ENCODE measurements around the gene MPV17. TPM values are rescaled to one million over a fixed set of nuclear protein-coding genes. Genes with fewer than 3 reads are reported as not detected.

Gene MPV17
- 130 and 157 TPM in 2 replicates for polyA plus RNA-seq (2011; rRNA removed)
- polyA plus RNA-seq (2012; cell fraction: cytosol; rRNA removed) = 133 and 139 TPM in 2 replicates
- polyA plus RNA-seq (2012; cell fraction: nucleus; rRNA removed) = 126 and 187 TPM in 2 replicates
- 61.4 to 70.5 TPM (median 67.7 TPM) in 3 replicates for polyA plus RNA-seq (2017; fragmentation: RNase III; extraction: RNeasy Plus Mini Kit Qiagen cat#74134 plus additional on column Dnase treatment)
- 164 and 218 TPM in 2 replicates for polyA minus RNA-seq (2011; rRNA and poly(A)+ RNA removed)

- CTCF ChIA-PET = interaction anchor here (0.7 to 12.8 kb wide), 16 partner anchors 8 to 251 kb away, joined by 3 to 171 read pairs (median 6); partner anchors contain the start of genes EIF2B4, SNX17 and ZNF513
- 3% methylated on average over 39 of the region's 39 CpGs for WGBS (ENCODE audit: missing lambda C conversion rate)
- POLR2A ChIA-PET = interaction anchor here (0.8 to 1.2 kb wide), 6 partner anchors 9 to 46 kb away, joined by 3 to 11 read pairs (median 4); partner anchors contain the start of gene GTF3C2
- H3K27ac ChIP-seq = peak within 1 kb of the TSS; percentile 93 to 99
- TF ChIP-seq REST (IDR thresholded peaks at IDR 0.05) (peak; percentile 53; the same call in 1 of the 2 replicates), MAX (IDR thresholded peaks at IDR 0.05) (peak; percentile 96), GATA3 (IDR thresholded peaks at IDR 0.05; ENCODE audit: borderline replicate concordance) (0 out of 2 replicates have a peak, but pooled peaks have one; percentile 37), CBX2 (IDR thresholded peaks at IDR 0.05; ENCODE audit: borderline replicate concordance, low read depth) (no peak), RARB (CRISPR knock-in tag; IDR thresholded peaks at IDR 0.05) (peak; percentile 33; the same call in 1 of the 2 replicates), HMGXB4 (CRISPR knock-in tag; IDR thresholded peaks at IDR 0.05; ENCODE audit: borderline replicate concordance) (peak; percentile 17; the same call in 1 of the 2 replicates), CEBPB (IDR thresholded peaks at IDR 0.05) (peak in 1 of 2 experiments; percentile 54; a peak in 1 of 4 replicates), USF2 (IDR thresholded peaks at IDR 0.05) (peak; percentile 96), ZNF302 (CRISPR knock-in tag; IDR thresholded peaks at IDR 0.05) (no peak), BCL3 (IDR thresholded peaks at IDR 0.05) (peak; percentile 95), RNF2 (IDR thresholded peaks at IDR 0.05; ENCODE audit: borderline replicate concordance, low read depth) (no peak), JUN (IDR thresholded peaks at IDR 0.05) (peak; percentile 82 to 92), POLR2A (IDR thresholded peaks at IDR 0.05; ENCODE audit: low read length) (peak; percentile 95), EP300 (IDR thresholded peaks at IDR 0.05) (no peak), HOXA7 (CRISPR knock-in tag; IDR thresholded peaks at IDR 0.05) (peak; percentile 75; the same call in 1 of the 2 replicates), TP53 (CRISPR knock-in tag; IDR thresholded peaks at IDR 0.05) (peak; percentile 63; the same call in 1 of the 2 replicates), RCOR1 (IDR thresholded peaks at IDR 0.05; ENCODE audit: low read depth, low read length) (no peak), POLR2AphosphoS2 (conservative IDR thresholded peaks at IDR 0.05; ENCODE audit: low read length) (peak; percentile 81), CHD2 (IDR thresholded peaks at IDR 0.05; ENCODE audit: low read length, partially characterized antibody) (peak; percentile 56), PHF8 (IDR thresholded peaks at IDR 0.05; ENCODE audit: borderline replicate concordance, low read depth) (peak; percentile 87), MYC (IDR thresholded peaks at IDR 0.05; ENCODE audit: borderline replicate concordance, low read length) (peak; percentile 79; the same call in 1 of the 2 replicates), BHLHE40 (IDR thresholded peaks at IDR 0.05; ENCODE audit: low read depth, low read length) (peak; percentile 84), RFX5 (IDR thresholded peaks at IDR 0.05) (0 out of 2 replicates have a peak, but pooled peaks have one; percentile 22), SREBF2 (IDR thresholded peaks at IDR 0.05) (no peak), HOXB13 (CRISPR knock-in tag; IDR thresholded peaks at IDR 0.05; ENCODE audit: low read depth) (peak; percentile 53; the same call in 1 of the 2 replicates), E2F6 (IDR thresholded peaks at IDR 0.05; ENCODE audit: borderline replicate concordance, low read depth) (peak; percentile 80), FOSB (CRISPR knock-in tag; IDR thresholded peaks at IDR 0.05) (peak; percentile 90), FOXS1 (CRISPR knock-in tag; IDR thresholded peaks at IDR 0.05) (no peak)
- peak; percentile 82 to 90 for ATAC-seq
- H3K4me1 ChIP-seq = peaks cover 31% of the 10 kb centered on the region
- FAIRE-seq = no peak
- no peaks in the 10 kb centered on the region for H3K9me3 ChIP-seq
- H3K4me2 ChIP-seq = peak within 1 kb of the TSS; percentile 82
- peak; percentile 95 to 99 for DNase-seq (ENCODE audit: low read depth in 1 of 2, low spot score in 1 of 2)
- peak within 1 kb of the TSS; percentile 58 for H3K4me3 ChIP-seq
Observed at GRCh38 chr2:27322766-27323595, at the start of gene MPV17. MPV17 (minus strand) TSS chr2:27323097; CDS start chr2:27322517, 580 bp downstream.
